SKM-1 treated with dmso at 0.1 percent for 144 hours (cell line): ENCODE results near the gene GPX8.

Experiments
- DNase-seq: peaks from one replicate; lab custom pipeline; 2025; ENCODE audit not compliant: unreplicated experiment; lab: John Stamatoyannopoulos, UW

The GPX8 gene

GRCh38 chr5:55159763-55160492, at the start of gene GPX8:
Gene GPX8 (plus strand): TSS chr5:55160171. CDS start chr5:55160193, 22 bp downstream.
- peak; percentile 13 for DNase-seq

GRCh38 chr5:55110217-55110616, 49.8 kb upstream of the GPX8 start:
- no peak for DNase-seq

GRCh38 chr5:55113327-55113726, 46.6 kb upstream of the GPX8 start:
- no peak for DNase-seq

- DNase-seq = no peak
Measured at GRCh38 chr5:55114061-55114460, 45.9 kb upstream of the GPX8 start.

GRCh38 chr5:55123365-55123764, 36.6 kb upstream of the GPX8 start:
- no peak for DNase-seq

- no peak for DNase-seq
Measured at GRCh38 chr5:55134053-55134722, 25.8 kb upstream of the GPX8 start.

- no peak for DNase-seq
Measured at GRCh38 chr5:55136521-55136920, 23.4 kb upstream of the GPX8 start.

- DNase-seq = no peak
Measured at GRCh38 chr5:55140908-55141665, 18.9 kb upstream of the GPX8 start.

- DNase-seq = no peak
Measured at GRCh38 chr5:55141945-55142690, 17.9 kb upstream of the GPX8 start.

GRCh38 chr5:55143624-55144023, 16.3 kb upstream of the GPX8 start:
- no peak for DNase-seq

- DNase-seq = no peak
Measured at GRCh38 chr5:55146080-55146479, 13.9 kb upstream of the GPX8 start.

GRCh38 chr5:55146543-55147151, 13.3 kb upstream of the GPX8 start:
- DNase-seq = peak; percentile 89

- DNase-seq = no peak
Measured at GRCh38 chr5:55149308-55149795, 10.6 kb upstream of the GPX8 start.

- DNase-seq = no peak
Measured at GRCh38 chr5:55151923-55152842, 7.8 kb upstream of the GPX8 start.

GRCh38 chr5:55154873-55155272, 5.1 kb upstream of the GPX8 start:
- DNase-seq = no peak

- DNase-seq = no peak
Measured at GRCh38 chr5:55160493-55161209, 680 bp downstream of the GPX8 start.

- DNase-seq = no peak
Measured at GRCh38 chr5:55162666-55163065, 2.7 kb downstream of the GPX8 start.

- DNase-seq = no peak
Measured at GRCh38 chr5:55171471-55171870, 11.5 kb downstream of the GPX8 start.
